ENCODE results near the gene POLA1.

GRCh38 chrX:24874604-24875247, 181.0 kb downstream of the POLA1 start:
- TF ChIP-seq SPI1 (IDR thresholded peaks at IDR 0.05; ENCODE audit: borderline replicate concordance, low read depth) (no peak), CTCF (IDR thresholded peaks at IDR 0.05; ENCODE audit: insufficient read depth, low read length) (no peak), REST (IDR thresholded peaks at IDR 0.05; ENCODE audit: insufficient replicate concordance, low read depth) (no peak), GABPA (IDR thresholded peaks at IDR 0.05; ENCODE audit: low read depth) (no peak)

Measured in HL-60 (cell line).